Esophagus mucosa (tissue), 1 donor: ENCODE data around the gene GTF2A1L. TPM values are rescaled to one million over a fixed set of nuclear protein-coding genes. Genes with fewer than 3 reads are reported as not detected.

Source experiments
- ATAC-seq: fragments of 200-7000 bp; cut with Tn5 transposase; one replicate; pipeline ENCODE4 v1.9.1; 2020
- total RNA-seq: library from RNA; stranded (reverse); gene quantifications from one replicate; pipeline ENCODE4 v1.2.4, GENCODE V29; 2023
- donor health status: DM: yes; HTN: yes; CAD: no.

GTF2A1L gene
- total RNA-seq, 1 donor from 2014 or later: not detected

DNA sequence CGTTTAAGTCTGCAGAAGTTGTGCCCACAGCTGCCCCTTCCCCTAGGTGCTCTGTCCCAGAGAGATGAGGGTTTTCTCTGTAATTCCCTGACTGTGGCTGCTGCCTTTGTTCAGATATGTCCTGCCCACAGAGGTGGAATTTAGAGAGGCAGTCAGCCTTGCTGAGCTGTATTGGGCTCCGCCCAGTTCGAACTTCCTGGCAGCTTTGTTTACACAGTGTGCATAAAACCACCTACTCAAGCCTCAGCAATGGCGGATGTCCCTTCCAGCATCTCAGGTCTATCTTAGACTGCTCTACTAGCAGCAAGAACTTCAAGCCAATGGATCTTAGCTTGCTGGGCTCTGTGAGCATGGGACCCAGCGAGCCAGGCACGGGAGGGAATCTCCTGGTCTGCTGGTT is 89.8 kb downstream of the GTF2A1L start:
- peak; percentile 36 for ATAC-seq

DNA sequence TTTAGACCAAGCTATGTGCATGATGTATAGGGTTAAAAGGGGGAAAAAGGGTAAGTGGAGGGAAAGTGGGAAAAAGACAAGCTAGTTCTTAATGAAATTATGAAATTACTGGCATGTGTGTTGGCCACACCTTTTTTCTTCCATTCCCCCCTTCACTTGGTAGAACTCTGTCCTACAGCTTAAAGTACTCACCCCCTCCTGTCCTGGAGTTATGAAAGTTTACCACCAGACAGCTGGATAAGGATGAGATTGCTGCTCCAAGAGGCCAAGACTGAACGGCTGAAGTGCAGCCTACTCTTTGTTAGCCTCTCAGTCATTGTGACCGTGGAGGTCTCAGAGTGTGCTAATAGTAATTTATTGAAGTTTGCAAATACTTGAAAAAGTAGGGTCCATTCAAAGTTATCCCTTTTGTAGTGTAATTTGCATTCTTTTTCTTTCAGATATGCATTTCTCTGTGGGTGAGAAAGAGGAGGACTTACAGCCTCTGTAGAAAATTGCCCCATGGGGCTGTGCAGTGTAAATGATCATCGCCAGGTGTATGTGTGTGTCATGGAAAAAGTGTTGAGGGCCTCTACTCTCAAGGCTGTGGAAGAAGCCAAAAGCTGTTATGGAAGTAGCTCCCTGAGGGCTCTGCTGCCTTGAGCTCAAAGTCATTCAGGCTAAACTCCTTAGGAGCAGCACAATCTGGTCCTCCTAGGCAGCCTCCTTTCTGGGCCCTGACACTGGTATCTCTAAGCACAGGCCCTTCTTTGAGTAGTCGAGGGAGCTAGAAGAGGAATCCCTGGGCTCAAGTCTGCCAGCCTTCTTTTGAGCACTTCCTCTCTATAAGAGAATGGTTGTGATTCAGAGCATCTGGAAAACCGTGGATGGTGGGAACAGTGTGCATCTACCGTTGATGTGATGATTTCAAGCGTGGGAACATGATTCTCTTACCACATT is 91.7 kb downstream of the GTF2A1L start:
- no peak for ATAC-seq

DNA sequence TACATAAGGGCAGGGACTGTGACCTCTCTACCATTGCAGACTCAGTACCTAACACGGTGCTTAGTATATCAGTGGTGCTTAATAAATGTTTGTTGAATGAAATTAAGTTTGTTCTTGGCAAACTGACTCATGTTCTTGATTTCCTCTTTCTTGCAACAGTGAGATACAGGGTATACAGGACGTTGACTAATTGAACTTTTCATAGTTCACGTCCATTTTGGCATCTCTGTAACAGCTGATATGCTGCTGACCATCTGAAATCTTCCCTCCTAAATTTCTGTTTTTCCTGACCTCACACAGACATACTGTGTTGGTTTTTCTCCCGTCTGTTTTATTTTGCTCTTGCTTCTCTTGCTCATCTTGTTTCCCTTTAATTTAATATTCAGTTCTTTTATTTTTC is 93.7 kb downstream of the GTF2A1L start:
- no peak for ATAC-seq

DNA sequence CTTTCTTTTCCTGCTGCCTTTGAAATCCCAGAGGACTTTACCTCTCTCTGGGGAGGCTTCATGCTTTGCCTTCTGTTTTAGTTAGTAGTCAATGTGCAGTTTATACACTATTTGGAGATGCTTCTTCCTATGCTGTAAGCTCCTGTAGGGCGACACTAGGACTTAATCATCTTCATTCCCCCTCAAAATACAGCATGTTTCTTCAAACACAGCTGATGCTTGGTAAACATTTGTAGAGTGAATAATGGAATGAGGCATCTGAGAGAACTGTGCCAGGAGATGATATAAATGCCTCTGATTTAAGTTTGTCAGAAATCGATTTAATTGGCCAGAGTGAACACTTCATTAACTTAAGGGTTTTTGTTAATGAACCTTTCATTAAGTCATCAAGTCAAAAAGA is 94.5 kb downstream of the GTF2A1L start:
- no peak for ATAC-seq

DNA sequence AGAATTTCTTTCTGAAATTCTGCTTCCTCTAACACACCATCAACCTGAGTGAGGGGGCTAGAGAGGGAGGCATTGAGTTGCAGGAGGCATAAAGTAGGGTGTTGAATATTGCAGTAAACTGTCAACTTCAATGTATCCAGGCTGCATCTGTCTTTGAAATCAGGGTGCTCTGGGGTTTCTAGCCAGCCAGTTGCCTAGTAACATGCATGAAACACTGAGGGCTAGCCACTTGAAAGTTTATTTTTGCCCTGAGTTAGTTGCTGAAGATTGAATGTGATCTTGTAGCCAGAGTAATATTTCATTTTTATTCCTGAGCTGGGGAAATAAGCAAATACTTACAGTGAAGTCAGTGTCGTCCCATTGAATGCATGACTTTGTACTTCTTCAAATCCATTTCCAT is 96.0 kb downstream of the GTF2A1L start:
- ATAC-seq: no peak

DNA sequence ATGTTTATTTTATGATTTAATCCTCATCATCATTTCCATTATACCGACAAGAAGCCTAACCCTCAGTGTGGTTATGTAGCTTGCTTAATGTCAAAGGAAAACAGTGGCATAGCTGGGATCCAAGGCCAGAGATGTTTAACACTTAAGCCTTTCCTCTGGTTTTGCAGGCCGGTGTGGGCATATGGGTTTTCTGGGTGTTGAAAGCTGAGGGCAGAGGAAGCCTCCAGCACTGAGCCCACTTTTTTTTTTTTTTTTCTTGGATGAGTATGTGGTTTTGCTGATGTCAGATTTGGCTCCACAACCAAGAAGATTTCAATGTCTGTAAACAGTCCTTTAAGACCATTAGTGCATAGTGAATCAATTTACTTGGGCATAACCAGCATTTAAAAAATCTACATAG is 96.6 kb downstream of the GTF2A1L start:
- no peak for ATAC-seq

DNA sequence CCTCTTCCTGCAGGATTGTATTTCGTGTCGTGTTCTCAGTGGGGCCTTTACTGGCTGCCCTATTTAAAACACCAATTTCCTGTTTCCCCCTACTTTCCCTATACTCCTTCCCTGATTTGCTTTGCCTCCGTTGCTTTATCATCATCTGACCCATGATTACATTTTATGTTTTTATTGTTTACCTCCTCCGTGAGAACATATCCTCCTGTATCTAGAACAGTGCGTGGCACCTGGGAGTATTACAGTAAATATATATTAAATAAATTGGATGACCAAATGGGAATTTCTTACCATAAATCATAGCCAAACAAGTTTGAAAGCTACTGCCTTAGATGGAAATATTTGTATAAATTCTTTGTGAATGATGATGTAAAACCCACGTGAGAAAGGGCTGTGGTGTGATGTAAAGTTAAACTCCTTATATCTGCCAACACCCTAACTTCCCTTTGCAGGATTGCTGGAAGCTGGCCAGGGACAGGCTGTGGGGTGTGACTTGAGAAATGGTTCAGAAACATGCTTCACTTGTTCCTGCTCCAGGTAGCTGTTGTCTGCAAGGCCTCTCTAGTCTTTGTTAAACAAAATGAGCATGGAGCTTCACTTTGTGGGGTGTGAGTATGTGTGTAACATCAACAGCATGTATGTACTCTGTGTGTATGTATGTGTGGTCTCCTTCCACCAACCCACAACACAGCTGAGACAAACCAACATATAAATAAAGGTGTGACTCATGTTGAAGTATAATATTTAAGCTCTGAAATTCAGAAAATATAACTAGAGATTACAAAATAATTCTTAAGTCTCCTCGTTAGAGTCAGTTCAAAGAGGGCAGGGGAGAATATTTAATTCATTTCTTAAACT is 97.6 kb downstream of the GTF2A1L start:
- peak; percentile 85 for ATAC-seq

DNA sequence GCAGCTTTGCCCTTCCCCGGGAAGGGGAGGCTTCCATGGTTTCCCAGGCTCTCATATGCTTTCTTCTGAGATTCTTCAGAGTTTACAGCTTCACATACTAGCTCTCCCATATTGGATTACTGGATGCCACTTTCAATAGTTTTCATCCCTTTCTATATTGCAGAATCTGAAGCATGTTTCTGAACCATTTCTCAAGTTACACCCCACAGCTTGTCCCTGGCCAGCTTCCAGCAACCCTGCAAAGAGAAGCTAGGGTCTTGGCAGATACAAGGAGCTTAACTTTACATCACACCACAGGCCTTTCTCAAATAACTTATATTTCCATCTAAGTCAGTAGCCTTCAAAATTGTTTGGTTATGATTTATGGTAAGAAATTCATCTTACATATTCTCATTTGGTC is 98.3 kb downstream of the GTF2A1L start:
- no peak for ATAC-seq

DNA sequence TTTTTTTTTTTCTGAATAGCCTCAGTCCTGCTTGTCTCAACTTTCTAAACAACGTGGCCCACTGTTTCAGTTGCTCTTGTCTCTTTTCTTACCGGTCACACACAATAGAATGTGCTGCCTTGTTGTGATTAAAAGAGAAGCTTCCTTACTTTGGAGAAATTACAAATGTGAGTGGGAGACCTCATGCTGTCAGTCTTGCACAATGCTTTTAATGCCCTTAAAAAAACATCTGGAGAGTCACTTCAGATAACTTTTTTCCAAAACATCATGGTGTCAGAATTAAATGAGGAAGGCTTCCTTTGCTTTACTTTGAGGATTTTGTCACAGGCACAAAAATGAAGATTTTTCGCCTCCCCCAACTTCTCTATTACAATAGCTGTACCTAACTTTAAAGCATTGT is 100.2 kb downstream of the GTF2A1L start:
- ATAC-seq: no peak

DNA sequence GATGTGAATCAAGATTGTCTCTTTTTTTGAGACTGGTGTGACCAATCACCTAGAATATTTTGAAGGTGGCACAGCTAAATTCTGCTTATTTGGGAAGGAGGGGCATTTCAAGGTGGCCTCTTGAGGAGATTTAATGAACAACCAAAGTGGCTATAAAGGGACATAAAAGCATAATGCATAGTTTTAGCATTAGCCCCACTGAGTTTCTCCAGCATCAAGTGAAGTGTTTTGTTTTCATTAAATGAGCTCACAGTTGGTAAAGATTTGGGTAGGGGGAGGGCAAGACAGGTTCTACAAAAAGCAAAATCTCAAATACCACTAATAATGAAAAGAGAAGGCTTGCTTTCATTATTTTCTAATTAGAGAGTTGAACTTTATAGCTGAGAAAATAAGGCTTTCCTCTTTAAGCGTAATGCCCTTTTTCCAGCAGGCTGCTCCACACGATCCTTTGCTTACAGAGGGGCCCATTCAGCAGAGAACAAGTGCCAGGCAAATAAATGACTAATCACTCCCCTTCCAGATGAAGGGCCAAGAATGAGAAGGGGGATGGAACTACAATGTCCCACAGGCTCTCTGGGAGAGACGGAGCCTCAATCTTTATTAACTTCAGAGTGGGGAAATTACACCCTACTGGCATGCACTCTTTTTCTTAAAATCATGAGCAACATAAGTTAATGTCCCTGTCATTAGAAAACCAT is 102.0 kb downstream of the GTF2A1L start:
- ATAC-seq: no peak

DNA sequence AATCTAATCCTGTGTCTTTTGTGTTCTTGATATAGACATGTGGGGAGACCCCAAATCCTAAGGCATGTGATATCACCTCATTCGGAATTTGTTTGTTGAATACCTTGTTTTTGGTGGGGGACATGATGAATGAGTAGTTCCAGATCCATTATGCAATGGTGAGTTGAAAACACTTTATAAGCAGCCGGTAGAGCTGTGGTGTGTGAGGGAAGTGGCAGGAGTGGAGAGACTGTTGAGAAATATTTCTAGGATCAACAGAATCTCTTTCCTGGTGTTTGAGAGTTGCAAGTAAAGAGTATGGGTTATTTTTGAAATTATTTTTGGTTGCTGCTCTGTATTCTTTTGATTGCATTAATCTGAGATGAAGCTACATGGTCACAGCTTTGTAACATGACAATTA is 103.5 kb downstream of the GTF2A1L start:
- no peak for ATAC-seq

DNA sequence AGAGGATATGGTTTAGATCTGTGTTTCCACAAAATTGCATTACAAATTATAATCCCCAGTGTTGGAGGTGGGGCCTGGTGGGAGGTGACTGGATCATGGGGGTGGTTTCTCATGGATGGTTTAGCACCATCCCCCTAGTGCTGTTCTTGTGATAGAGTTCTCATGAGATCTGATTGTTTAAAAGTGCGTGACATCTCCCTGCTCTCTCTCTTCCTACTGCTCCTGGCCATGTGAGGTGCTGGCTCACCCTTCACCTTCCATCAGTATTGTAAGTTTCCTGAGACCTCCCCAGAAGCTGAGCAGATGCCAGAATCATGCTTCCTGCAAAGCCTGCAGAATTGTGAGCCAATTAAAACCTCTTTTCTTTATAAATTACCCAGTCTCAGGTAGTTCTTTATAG is 104.7 kb downstream of the GTF2A1L start:
- ATAC-seq: no peak

DNA sequence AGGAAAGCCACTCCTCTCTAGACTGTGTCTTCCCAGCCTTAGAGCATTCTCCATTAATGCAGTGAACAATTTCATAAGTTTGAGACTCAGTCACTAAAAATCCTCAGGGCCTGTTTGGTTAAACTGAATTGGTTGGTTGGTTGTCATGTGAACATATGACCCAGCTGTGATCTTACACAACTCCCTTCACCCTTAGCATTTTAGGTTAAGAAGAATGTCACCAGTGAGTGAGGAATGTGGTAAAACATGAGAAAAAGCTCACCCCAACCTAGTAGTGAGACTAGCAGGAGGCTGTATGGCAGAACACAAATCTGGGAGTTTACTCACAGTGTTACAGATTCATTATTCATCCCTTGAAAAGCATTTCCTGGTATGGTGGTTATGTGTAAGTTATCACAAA is 105.5 kb downstream of the GTF2A1L start:
- peak; percentile 72 for ATAC-seq

DNA sequence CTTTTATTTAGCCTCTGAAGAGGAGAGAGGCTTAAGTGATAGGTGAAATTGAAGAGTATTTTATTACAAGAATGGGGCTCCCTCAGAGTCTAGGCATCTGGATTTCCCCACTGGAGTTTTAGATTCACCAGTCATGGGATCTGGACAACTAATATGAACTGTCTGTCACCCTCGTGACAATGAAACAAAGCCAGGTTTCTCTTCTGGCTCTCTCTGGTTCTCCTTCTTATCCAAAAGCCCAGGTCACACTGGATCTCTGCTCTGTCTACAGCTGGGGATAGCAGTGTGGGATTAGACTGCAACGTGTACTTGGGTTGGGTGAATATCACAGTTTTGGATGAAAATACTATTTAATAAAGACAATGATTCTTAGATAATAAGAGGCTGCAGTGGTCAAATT is 106.6 kb downstream of the GTF2A1L start:
- no peak for ATAC-seq

DNA sequence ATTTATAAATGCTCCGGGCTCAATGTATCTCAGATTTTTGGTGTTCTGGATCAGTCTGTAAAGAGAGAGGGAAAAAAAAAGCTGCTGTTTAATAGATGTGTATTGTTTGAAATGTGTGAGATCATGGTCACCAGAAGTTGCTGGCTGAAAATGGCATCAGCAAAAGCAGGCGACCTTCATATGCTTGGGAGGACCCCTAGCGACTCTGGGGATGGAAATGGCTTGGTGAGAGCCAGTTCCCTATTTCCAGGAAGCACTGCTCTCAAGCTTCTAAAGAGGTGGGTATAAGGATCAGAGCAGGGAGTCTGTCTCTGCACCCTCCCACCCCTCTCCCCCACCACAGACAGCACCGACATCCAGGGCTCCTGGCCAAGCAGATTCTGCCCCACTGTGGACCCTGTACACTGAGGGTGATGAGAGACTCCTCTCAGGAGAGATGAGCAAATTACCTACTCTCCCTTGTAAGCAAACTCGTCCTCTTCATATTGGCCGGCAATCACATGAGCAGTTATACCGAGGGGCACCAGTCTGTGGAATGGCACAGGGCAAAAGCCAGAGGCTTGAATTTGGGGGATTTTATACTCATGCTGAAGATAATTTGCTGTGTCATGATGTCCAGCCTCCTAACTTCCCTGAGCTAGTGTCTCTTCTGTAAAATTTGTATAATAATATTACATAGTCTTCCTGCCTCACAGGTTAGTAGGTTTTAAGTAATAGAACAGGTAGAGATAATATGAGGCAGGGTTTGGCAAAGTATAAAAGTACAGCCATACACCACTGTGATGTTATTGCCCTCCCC is 108.2 kb downstream of the GTF2A1L start:
- ATAC-seq: no peak

DNA sequence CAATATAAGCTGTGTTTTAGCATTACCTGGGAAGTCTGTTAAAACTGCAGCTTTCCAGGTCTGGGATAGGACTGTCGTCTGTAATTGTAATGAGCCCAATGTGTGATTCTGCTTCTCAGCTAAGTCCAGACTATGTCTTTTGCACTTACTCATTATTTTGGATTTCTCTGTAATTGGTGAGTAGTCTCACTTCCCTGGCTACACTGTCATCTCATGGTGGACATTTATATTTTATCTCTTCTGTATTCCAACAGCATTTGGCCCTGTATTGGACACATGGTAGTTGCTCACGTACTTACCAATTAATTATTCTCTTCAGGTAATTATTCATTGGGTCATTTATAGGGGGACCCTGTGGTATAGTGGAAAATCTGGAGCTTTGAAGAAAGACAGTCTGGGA is 109.9 kb downstream of the GTF2A1L start:
- ATAC-seq: no peak

DNA sequence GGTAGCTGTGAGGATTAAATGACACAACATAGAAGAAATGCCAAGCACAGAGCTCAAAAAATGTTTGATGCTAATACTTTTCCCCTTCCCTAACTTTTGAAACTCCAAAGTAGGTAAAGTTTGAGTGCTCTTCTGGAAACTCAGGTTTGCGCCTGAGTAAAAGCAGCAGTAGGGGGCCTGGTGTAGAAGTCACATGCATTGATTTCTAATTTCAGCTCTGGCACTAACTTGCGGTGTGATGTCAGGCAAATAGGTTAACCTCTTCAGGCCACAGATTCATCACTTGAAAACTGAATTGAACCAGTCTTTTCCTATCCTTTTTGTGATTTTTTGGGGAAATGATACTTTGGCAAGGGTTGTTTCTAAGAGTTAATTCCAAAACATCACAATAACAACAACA is 110.6 kb downstream of the GTF2A1L start:
- ATAC-seq: no peak

DNA sequence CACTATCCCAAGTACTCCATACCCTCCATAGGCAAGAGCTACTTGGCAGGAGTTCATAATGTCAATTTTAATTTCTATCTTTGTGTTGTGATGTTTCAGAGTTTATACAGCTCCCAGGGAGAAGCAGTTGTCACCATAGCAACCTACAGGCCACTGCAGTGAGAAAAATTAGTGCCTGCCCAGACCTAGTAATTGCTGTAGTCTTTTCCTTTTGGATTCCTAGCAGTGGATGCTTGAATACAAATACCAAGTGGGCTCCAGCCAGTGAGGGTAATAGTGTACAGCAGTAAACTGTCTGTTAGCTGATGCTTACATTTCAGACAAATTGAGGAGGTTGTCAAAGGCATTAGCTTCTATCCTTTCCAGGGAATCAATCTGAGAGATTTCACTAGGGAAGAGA is 111.2 kb downstream of the GTF2A1L start:
- no peak for ATAC-seq
